ENCODE measurements around the gene ARID3A.
"Not testable (repeated sequence)": the region's sequence is repeated elsewhere in the genome, so short reads cannot be mapped to it uniquely, and the experiment has no call there.

ARID3A gene

DNA sequence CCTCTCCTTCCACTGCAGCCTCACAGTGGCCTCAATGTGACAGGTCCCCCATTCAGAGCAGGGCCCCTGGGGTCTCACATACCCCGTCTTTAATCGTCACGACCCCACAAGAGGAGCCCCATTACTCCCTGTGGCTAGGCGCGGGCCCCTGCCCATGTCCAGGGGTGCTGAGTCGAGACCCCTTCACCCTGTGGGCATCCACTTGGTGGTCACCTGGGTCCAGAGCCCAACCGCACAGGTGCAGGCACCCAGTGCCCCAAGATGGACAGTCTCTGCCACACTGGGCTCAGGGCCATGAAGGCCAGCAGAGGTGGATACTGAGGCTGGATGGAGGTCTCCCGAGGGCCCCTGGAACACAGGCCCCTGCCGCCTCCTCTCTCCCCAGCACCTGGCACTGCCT lies 92.1 kb downstream of the ARID3A start:
- DNase-seq (ENCODE audit: low read depth) = no peak

GRCh38 chr19:1018393-1018792 lies 92.6 kb downstream of the ARID3A start:
- DNase-seq (ENCODE audit: low read depth) = no peak

GRCh38 chr19:1018932-1019615 lies 93.2 kb downstream of the ARID3A start:
- DNase-seq (ENCODE audit: low read depth) = no peak

- DNase-seq (ENCODE audit: low read depth) = no peak
Observed at GRCh38 chr19:1019616-1019961, 93.8 kb downstream of the ARID3A start.

DNA sequence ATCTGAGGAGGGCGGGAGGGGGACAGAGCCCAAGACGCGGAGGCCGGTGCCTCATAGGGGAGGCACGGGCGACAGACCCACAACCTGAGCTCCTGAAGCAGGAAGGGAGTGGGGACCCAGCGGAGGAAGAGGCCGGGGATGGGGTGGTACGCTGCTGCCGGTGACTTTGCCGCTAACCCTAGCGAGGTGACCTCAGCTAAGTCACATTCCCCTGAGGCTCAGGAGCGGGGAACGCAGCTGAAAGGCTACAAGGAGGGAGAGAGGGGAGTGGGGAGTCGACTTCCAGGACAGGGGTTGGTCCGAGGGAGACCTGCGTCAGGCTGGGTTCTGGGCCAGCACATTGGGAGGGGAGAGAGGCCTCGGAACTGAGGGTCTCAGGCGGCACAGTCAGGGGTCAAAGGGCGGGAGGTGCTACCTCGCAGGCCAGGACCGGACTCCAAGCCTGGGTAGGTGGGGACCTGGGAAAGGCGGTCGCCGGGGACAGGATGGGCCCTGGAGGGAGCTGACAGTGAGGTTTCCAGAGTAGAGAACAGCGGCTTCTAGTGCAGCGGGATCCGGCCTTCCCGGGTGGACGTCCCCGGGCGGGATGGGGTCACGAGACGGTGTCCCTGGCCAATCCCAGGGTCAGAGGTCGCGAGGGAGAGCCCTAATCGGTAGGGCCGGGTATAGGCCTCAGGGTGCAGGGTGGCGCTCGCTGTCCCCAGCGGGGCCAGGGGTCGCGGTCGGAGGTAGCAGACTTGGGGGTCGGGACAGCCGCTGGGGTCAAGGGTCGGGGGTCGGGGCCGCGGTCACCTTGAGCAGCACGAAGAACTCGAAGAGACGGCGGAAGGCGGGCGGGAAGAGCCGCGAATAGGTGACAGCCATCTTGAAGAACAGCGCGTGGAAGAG lies 94.4 kb downstream of the ARID3A start:
- DNase-seq (ENCODE audit: low read depth) = no peak

GRCh38 chr19:1020868-1021425 lies 95.1 kb downstream of the ARID3A start, which contains the start of gene TMEM259:
Gene TMEM259, minus strand, starts transcription at chr19:1021123. Its CDS starts 127 bp downstream, at chr19:1020996.
- DNase-seq (ENCODE audit: low read depth) = peak; percentile 97

GRCh38 chr19:1023883-1024188 lies 98.0 kb downstream of the ARID3A start:
- DNase-seq (ENCODE audit: low read depth) = not testable (repeated sequence)

GRCh38 chr19:1025080-1025479 lies 99.2 kb downstream of the ARID3A start:
- not testable (repeated sequence) for DNase-seq (ENCODE audit: low read depth)
